DOHH2 (cell line): ENCODE measurements around the gene CIC.

Experiments used
- H3F3A ChIP-seq: fragments of 200-600 bp; sonication (generic), shearing (Covaris generic); 2 replicates; pipeline ENCODE4 v1.6.0; 2016; ENCODE audit warnings: antibody characterized with exemption, mild to moderate bottlenecking; ENCODE audit not compliant: control insufficient read depth, insufficient read depth
- H3K27ac ChIP-seq: fragments of 200-600 bp; sonication (generic); 2 replicates; pipeline ENCODE4 v1.5.1; 2014; ENCODE audit warnings: low read depth, mild to moderate bottlenecking, low read length, moderate library complexity
- H3K27me3 ChIP-seq: fragments of 200-600 bp; sonication (generic); 2 replicates; pipeline ENCODE4 v1.6.1; 2014; ENCODE audit warnings: mild to moderate bottlenecking, low read length, mixed read lengths; ENCODE audit not compliant: control insufficient read depth
- H3K36me3 ChIP-seq: fragments of 200-600 bp; sonication (generic); 2 replicates; pipeline ENCODE4 v1.6.1; 2014; ENCODE audit warnings: mild to moderate bottlenecking, low read length, moderate library complexity, mixed read lengths; ENCODE audit not compliant: control insufficient read depth
- H3K4me1 ChIP-seq: fragments of 200-600 bp; sonication (generic); 2 replicates; pipeline ENCODE4 v1.6.1; 2014; ENCODE audit warnings: mild to moderate bottlenecking, low read length, mixed read lengths; ENCODE audit not compliant: control insufficient read depth
- H3K4me2 ChIP-seq: fragments of 200-600 bp; sonication (generic); 2 replicates; pipeline ENCODE4 v1.6.0; 2014; ENCODE audit warnings: mild to moderate bottlenecking, low read length, moderate library complexity
- H3K4me3 ChIP-seq: fragments of 200-600 bp; sonication (generic); 2 replicates; pipeline ENCODE4 v1.5.1; 2014; ENCODE audit warnings: mild to moderate bottlenecking, low read length, mixed read lengths
- H3K79me2 ChIP-seq: fragments of 200-600 bp; sonication (generic); 2 replicates; pipeline ENCODE4 v1.6.1; 2014; ENCODE audit warnings: mild to moderate bottlenecking, low read length, mixed read lengths; ENCODE audit not compliant: control insufficient read depth
- H3K9me2 ChIP-seq: fragments of 200-600 bp; sonication (generic); replicated peaks from 2 replicates; pipeline ENCODE4 v1.6.1; 2014; ENCODE audit warnings: mild to moderate bottlenecking, low read length, mixed read lengths; ENCODE audit not compliant: control insufficient read depth
- H3K9me3 ChIP-seq: fragments of 200-600 bp; sonication (generic); 2 replicates; pipeline ENCODE4 v1.6.1; 2014; ENCODE audit warnings: antibody characterized with exemption, low read length, mixed read lengths; ENCODE audit not compliant: control insufficient read depth, insufficient read depth
- H4K20me1 ChIP-seq: fragments of 200-600 bp; sonication (generic); 2 replicates; pipeline ENCODE4 v1.6.0; 2014; ENCODE audit warnings: low read depth, mild to moderate bottlenecking, antibody characterized with exemption, low read length, moderate library complexity; ENCODE audit not compliant: control insufficient read depth, insufficient read depth
- CTCF ChIP-seq: fragments of 200-600 bp; sonication (generic); IDR thresholded peaks from one replicate; pipeline ENCODE4 v1.5.1; 2014; ENCODE audit warnings: antibody characterized with exemption, mild to moderate bottlenecking, low read depth, low read length; ENCODE audit not compliant: poor library complexity, severe bottlenecking
- EZH2phosphoT487 ChIP-seq: fragments of 200-600 bp; sonication (generic); IDR thresholded peaks from 2 replicates; pipeline ENCODE4 v1.6.1; 2017; ENCODE audit warnings: borderline replicate concordance, mild to moderate bottlenecking, antibody characterized with exemption, low read length, moderate library complexity, mixed read lengths

The CIC gene

GRCh38 chr19:42248270-42249148 lies 20.5 kb upstream of the CIC start:
- peaks cover 48% of the 10 kb centered on the region for H3K79me2 ChIP-seq
- H4K20me1 ChIP-seq = no peaks in the 10 kb centered on the region; the same call in 1 of the 2 replicates

GRCh38 chr19:42249149-42249750 lies 19.8 kb upstream of the CIC start:
- Histone ChIP-seq H3K4me1 (peaks cover 32% of the 10 kb centered on the region), H4K20me1 (no peaks in the 10 kb centered on the region; the same call in 1 of the 2 replicates), H3K36me3 (peaks cover 55% of the 10 kb centered on the region)

More at GRCh38 chr19:42248270-42249148, 20.5 kb upstream of the CIC start:
- Histone ChIP-seq H3K36me3 (peaks cover 51% of the 10 kb centered on the region), H3K4me3 (no peak overlapping the region), H3K4me2 (no peak overlapping the region), H3K9me3 (no peaks in the 10 kb centered on the region), H3K27ac (no peak overlapping the region), H3K4me1 (peaks cover 32% of the 10 kb centered on the region), H3F3A (peaks cover 20% of the 10 kb centered on the region), H3K9me2 (no peaks in the 10 kb centered on the region), H3K27me3 (no peaks in the 10 kb centered on the region)
- TF ChIP-seq EZH2phosphoT487 = no peak
- no peak for TF ChIP-seq CTCF

GRCh38 chr19:42249769-42250168 lies 19.3 kb upstream of the CIC start:
- Histone ChIP-seq H3F3A (peaks cover 16% of the 10 kb centered on the region), H3K4me3 (no peak overlapping the region), H3K4me1 (peaks cover 31% of the 10 kb centered on the region), H4K20me1 (no peaks in the 10 kb centered on the region; the same call in 1 of the 2 replicates), H3K9me2 (no peaks in the 10 kb centered on the region), H3K4me2 (no peak overlapping the region), H3K79me2 (peaks cover 51% of the 10 kb centered on the region), H3K9me3 (no peaks in the 10 kb centered on the region), H3K36me3 (peaks cover 60% of the 10 kb centered on the region), H3K27me3 (no peaks in the 10 kb centered on the region), H3K27ac (no peak overlapping the region)
- no peak for TF ChIP-seq CTCF
- no peak for TF ChIP-seq EZH2phosphoT487

More at GRCh38 chr19:42249149-42249750, 19.8 kb upstream of the CIC start:
- Histone ChIP-seq H3F3A (peaks cover 17% of the 10 kb centered on the region), H3K4me3 (no peak overlapping the region), H3K79me2 (peaks cover 47% of the 10 kb centered on the region), H3K9me2 (no peaks in the 10 kb centered on the region), H3K9me3 (no peaks in the 10 kb centered on the region), H3K27ac (no peak overlapping the region), H3K27me3 (no peaks in the 10 kb centered on the region), H3K4me2 (no peak overlapping the region)
- TF ChIP-seq EZH2phosphoT487 (no peak), CTCF (no peak)
